ENCODE data around the gene PTOV1. TPM values are rescaled to one million over a fixed set of nuclear protein-coding genes. Genes with fewer than 3 reads are reported as not detected.

Gene PTOV1
- total RNA-seq, 1 experiment from 2014 or later = 296 TPM

GRCh38 chr19:49814010-49814409 is 36.9 kb upstream of the PTOV1 start (continued):
- TF ChIP-seq ZNF532 (CRISPR knock-in tag; IDR thresholded peaks at IDR 0.05; ENCODE audit: borderline replicate concordance) = no peak
- no peak for TF ChIP-seq ERG (CRISPR knock-in tag; IDR thresholded peaks at IDR 0.05)
- TF ChIP-seq USF2 (CRISPR knock-in tag; IDR thresholded peaks at IDR 0.05) = no peak

GRCh38 chr19:49816590-49816989 is 34.4 kb upstream of the PTOV1 start:
- ChIA-PET CTCF (no interaction called here), POLR2A (no interaction called here)
- no peak for DNase-seq (ENCODE audit: low spot score)
- Mint-ChIP-seq H3K9me3 (no peaks in the 10 kb centered on the region), H3K4me3 (peak overlapping the region; percentile 25; the same call in 1 of the 2 replicates), H3K4me1 (peaks cover 24% of the 10 kb centered on the region), H3K27ac (peak overlapping the region; percentile 32; the same call in 1 of the 2 replicates), H3K27me3 (ENCODE audit: low read depth) (no peaks in the 10 kb centered on the region), H3K36me3 (peaks cover 7% of the 10 kb centered on the region)
- ATAC-seq = no peak
- no peak for TF ChIP-seq ATF3 (CRISPR knock-in tag; conservative IDR thresholded peaks at IDR 0.05)
- no peak for TF ChIP-seq STAT6 (CRISPR knock-in tag; conservative IDR thresholded peaks at IDR 0.05; ENCODE audit: low read depth)
- TF ChIP-seq ZNF396 (CRISPR knock-in tag; IDR thresholded peaks at IDR 0.05; ENCODE audit: borderline replicate concordance) = no peak
- no peak for TF ChIP-seq NR1H2 (CRISPR knock-in tag; IDR thresholded peaks at IDR 0.05)
- no peak for TF ChIP-seq MAX (CRISPR knock-in tag; IDR thresholded peaks at IDR 0.05)
- TF ChIP-seq SMAD3 (CRISPR knock-in tag; IDR thresholded peaks at IDR 0.05; ENCODE audit: borderline replicate concordance) = no peak
- no peak for TF ChIP-seq ZNF281 (CRISPR knock-in tag; IDR thresholded peaks at IDR 0.05)

All from WTC11 (cell line).